ENCODE measurements around the gene GTPBP3. TPM values are rescaled to one million over a fixed set of nuclear protein-coding genes. Genes with fewer than 3 reads are reported as not detected.

The GTPBP3 gene
- total RNA-seq, 1 experiment from 2014 or later = 73.0 TPM

GRCh38 chr19:17335575-17335974 is 1.8 kb upstream of the GTPBP3 start:
- no TSS peak for BruUV-seq (replicated peaks)
- H3K4me2 ChIP-seq (ENCODE audit: low read length) = peak overlapping the region; percentile 97
- no peak for TF ChIP-seq ZNF274 (IDR thresholded peaks at IDR 0.05; ENCODE audit: low read depth, low read length)
- TF ChIP-seq CEBPB (IDR thresholded peaks at IDR 0.05; ENCODE audit: low read depth) = no peak
- TF ChIP-seq SRF (IDR thresholded peaks at IDR 0.05; ENCODE audit: low read depth) = no peak
- no peak for TF ChIP-seq EGR1 (IDR thresholded peaks at IDR 0.05; ENCODE audit: low read depth)
- TF ChIP-seq ZBTB33 (IDR thresholded peaks at IDR 0.05; ENCODE audit: extremely low read depth, insufficient replicate concordance, low read length) = no peak
- TF ChIP-seq, protein P1, sequence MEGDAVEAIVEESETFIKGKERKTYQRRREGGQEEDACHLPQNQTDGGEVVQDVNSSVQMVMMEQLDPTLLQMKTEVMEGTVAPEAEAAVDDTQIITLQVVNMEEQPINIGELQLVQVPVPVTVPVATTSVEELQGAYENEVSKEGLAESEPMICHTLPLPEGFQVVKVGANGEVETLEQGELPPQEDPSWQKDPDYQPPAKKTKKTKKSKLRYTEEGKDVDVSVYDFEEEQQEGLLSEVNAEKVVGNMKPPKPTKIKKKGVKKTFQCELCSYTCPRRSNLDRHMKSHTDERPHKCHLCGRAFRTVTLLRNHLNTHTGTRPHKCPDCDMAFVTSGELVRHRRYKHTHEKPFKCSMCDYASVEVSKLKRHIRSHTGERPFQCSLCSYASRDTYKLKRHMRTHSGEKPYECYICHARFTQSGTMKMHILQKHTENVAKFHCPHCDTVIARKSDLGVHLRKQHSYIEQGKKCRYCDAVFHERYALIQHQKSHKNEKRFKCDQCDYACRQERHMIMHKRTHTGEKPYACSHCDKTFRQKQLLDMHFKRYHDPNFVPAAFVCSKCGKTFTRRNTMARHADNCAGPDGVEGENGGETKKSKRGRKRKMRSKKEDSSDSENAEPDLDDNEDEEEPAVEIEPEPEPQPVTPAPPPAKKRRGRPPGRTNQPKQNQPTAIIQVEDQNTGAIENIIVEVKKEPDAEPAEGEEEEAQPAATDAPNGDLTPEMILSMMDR (IDR thresholded peaks at IDR 0.05 in 2 of 3, conservative IDR thresholded peaks at IDR 0.05 in 1 of 3; ENCODE audit: borderline replicate concordance in 1 of 3, insufficient read depth in 1 of 3, low read depth in 2 of 3, low read length in 2 of 3) = no peak
- H3K9me2 ChIP-seq (ENCODE audit: insufficient read depth) = no peaks in the 10 kb centered on the region
- H2AFZ ChIP-seq (ENCODE audit: low read depth, low read length, poor library complexity, severe bottlenecking) = no peak overlapping the region
- intact Hi-C loops (cut with micrococcal nuclease) = no loop called here
- H3K4me1 ChIP-seq (ENCODE audit: control insufficient read depth in 1 of 2, insufficient read depth in 2 of 2, low read length in 2 of 2) = peaks cover 37 to 62% of the 10 kb centered on the region in 2 experiments
- H3K36me3 ChIP-seq (ENCODE audit: control insufficient read depth in 1 of 2, insufficient read depth in 2 of 2, low read length in 2 of 2) = no peaks in the 10 kb centered on the region; a peak in 1 of 4 replicates
- H3K79me2 ChIP-seq (ENCODE audit: insufficient read depth, low read length) = peaks cover 21% of the 10 kb centered on the region
- RAD21 ChIA-PET (ENCODE audit: low non-redundant PET in 1 of 2, low total read pairs in 2 of 2, uncharacterized antibody in 2 of 2, unreplicated experiment in 2 of 2) = interaction anchor here in 1 of 2 experiments (1.0 kb wide), 1 partner anchor 27 kb away, joined by 3 read pairs; the partner anchor contains the start of gene DDA1
- H3K9me3 ChIP-seq (ENCODE audit: control insufficient read depth in 1 of 2, insufficient read depth in 1 of 2, low read depth in 1 of 2, low read length in 2 of 2) = no peaks in the 10 kb centered on the region
- ATAC-seq (no peak), DNase-seq (ENCODE audit: low read depth, low spot score) (no peak)
- POLR2A ChIA-PET = interaction anchor here (1.1 to 4.1 kb wide), 4 partner anchors 11 to 524 kb away, joined by 4 to 39 read pairs (median 9); partner anchors contain the start of genes DDA1 and RPL18A
- no peak overlapping the region for H3K9ac ChIP-seq (ENCODE audit: low read length)
- H3K4me3 ChIP-seq (replicated peaks in 1 of 2; ENCODE audit: low read depth in 1 of 2, low read length in 2 of 2) = peak overlapping the region; percentile 72 to 99
- CTCF ChIA-PET = interaction anchor here (0.6 to 2.2 kb wide), 3 partner anchors 7 to 43 kb away, joined by 4 to 5 read pairs (median 4); no protein-coding TSS in a partner anchor
- H3K27ac ChIP-seq (ENCODE audit: low read depth, low read length) = peak overlapping the region; percentile 93
- H4K20me1 ChIP-seq (ENCODE audit: insufficient read depth) = no peaks in the 10 kb centered on the region
- no peaks in the 10 kb centered on the region for H3K27me3 ChIP-seq (ENCODE audit: insufficient read depth, low read length)
